Middle frontal gyrus (tissue), 1 donor: ENCODE data around the gene PRKCA.
"Not testable (repeated sequence)": the region's sequence is repeated elsewhere in the genome, so short reads cannot be mapped to it uniquely, and the experiment has no call there.

Experiments
- DNase-seq: peaks from one replicate; pipeline ENCODE4 v3.0.0-alpha.2; 2015; ENCODE audit warnings: low spot score; ENCODE audit errors: extremely low spot score

PRKCA gene

GRCh38 chr17:66706851-66707450, 404.5 kb downstream of the PRKCA start:
- no peak for DNase-seq

DNA sequence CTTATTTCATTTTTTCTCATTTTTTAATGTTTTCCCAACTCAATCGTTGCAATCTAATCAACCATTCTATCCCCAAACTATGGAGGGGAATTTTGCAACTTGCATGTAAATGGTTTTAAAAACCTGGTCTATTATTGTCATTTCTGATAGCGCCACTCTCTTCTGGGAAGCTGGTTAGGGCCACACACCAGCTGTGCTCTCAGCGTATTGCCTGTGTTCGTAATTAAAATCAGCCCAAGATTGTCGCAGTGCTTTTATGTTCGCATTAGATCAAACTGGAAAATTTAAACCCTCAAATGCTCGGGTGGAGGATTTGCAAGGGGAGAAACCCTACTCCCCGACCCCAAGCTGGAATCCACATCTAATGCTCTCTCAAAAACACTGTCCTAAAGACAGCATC, 409.0 kb downstream of the PRKCA start:
- no peak for DNase-seq

DNA sequence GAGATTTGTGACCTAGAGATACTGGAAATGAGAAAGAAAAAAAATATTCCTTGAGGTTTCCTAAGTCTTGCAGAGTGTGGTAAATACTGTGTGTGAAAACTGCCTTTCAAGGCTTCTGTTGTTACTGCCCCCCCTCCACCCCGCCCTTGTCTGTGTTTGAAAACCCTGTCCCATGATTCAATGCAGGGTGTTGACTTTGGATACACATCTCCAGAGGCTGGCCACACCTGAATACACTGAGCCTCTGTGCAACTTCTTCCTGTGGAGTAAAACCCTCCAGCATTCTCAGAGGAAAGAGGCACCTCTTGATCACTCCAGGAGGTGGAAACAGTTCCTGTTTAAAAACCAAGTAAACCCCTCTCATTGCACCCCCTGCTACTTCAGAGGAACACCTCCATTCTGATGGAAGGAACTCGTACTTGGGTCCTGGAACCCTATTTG, 409.5 kb downstream of the PRKCA start:
- no peak for DNase-seq

DNA sequence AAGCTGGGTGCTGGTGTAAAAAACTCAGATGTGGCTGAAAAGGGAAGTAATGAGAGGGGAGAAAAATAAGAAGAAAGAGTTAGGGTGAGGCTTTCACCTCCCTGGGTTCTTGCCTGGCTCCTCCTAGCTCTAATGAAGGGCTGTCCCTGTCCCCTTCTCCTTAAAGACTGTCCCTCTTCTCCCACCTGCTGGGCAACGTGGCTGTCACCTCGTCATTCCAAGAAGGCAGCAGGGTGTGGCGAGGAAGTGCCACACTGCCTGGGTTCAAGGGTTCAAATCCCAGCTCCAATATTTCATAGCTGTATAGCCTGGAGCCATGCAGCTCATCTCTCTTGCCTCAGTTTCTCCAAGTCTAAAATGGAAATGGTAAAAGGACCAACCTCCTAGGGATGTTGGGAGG, 410.0 kb downstream of the PRKCA start:
- DNase-seq, result no peak

GRCh38 chr17:66713021-66713532, 410.7 kb downstream of the PRKCA start:
- not testable (repeated sequence) for DNase-seq

DNA sequence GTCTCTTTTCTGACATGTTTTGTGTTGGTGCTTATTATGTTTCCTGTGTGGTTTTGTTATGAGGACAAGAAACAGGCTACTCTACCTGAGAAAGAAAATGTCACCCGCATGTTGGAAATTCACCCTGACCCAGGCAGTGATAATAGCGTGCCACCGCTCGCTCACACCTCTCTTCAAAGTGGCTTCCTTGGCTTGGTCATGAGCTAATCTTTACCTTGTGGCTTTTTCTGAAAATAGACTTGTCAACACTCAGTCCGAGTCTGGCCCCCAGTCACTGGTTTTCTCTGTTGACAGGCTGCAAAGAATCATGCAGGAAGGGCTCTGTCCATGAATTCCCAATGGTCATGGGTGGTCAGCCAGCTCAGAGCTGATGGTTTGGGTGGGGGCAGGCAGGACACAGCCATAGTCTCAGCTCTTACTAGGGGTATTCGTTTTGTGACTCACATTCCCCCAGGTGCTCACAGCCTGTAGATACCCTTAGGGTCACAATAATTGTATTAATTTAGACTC, 411.2 kb downstream of the PRKCA start:
- no peak for DNase-seq

GRCh38 chr17:66714046-66715023, 411.9 kb downstream of the PRKCA start:
- no peak for DNase-seq

- DNase-seq, result no peak
These were observed 412.8 kb downstream of the PRKCA start for GRCh38 chr17:66715076-66715675.

GRCh38 chr17:66715745-66716156, 413.3 kb downstream of the PRKCA start:
- DNase-seq, result peak; percentile 73

DNA sequence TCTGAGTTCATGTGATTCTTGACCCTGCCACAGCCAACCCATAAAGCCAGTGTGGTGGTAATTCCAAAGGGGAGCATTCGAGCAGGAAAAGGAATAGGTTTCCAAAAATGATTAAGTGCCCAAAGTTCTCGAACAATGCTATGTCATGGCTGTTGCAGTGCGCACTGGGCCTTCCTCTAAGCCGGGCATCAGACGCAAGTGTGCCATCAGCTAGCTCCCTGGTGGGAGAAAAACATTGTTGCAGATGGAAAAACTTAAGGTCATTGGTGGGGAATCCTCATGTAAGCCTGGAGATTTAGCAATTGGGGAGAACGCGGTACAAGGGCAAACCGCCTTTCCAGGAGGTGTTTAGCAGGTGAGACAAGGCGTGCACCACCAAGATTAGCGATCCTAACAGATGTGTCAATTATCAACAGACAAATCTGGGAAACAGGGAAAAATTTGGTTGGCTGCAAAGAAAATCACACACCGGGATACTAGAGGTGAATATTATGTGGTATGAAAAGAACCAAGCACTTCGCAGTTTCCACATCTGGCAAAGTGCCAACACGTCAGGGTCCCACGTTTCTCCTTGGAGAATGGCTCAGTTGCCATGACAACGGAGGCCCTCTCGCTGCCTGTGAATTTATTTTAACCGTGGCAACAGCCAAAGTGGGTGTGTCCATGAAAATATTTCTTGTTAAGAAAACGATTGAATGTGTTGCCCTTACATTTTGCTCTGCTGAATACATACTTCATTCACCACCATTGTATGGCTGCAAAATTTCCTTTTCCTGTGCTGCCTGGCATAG, 414.0 kb downstream of the PRKCA start:
- DNase-seq, result no peak

DNA sequence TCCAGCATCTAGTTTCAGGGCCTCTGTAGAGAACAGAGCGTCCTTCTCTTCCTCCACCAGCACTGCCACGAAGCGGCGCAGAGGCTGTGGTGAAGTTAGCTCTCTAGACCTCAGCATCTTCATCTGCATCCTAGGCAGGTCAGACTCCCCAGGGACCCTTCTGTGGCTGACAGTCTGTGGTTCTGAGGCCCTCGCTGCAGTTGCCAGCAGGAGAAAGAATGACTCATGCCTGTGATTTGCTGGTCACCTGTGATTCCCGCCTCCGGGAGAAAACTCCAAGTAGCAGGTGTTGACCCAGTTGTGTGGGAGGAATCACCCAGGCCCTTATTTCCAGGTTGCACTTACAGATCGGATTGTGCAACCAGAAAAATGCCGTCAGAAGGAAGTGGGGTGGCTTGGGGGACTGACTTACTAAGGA, 415.2 kb downstream of the PRKCA start:
- DNase-seq, result no peak

GRCh38 chr17:66720027-66720426, 417.6 kb downstream of the PRKCA start:
- no peak for DNase-seq

- DNase-seq, result no peak
These were observed 418.2 kb downstream of the PRKCA start for GRCh38 chr17:66720567-66720966.

GRCh38 chr17:66722341-66722740, 419.9 kb downstream of the PRKCA start:
- DNase-seq, result no peak

DNA sequence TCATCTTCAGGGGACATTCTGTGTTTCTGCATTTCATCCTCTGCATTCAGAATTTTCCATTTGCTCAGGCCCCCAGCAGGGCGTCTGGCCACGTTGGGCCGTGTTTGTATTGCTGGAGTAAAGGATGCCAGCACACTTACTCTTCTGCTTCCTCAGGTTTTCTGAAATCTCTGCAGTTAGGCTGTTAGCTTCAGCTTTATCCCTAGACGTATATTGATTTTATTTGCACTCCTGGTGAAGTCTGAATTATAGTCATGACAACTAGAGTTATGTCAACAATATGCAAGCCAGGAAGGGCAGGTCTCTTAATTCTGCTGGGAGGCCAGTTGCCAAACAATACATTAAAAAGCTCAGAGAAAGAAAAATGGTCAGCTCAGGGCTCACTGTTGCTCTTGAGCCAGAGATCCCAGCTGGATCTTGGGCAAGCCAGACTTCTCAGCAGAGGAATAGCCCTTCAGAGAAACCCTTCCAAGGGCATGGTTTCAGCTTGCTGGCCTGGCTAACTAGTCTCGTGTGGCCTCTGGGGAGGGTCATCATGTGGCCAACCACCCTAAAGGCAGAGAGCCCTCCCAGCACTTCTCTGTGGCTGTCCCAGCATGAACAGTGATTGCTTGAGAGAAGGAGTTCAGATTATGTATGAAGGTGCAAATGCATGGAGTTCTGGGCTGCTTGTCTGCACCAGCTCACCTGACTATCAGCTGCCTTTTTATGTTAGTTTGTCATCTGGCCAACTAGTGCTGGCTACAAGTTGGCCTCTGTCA, 422.3 kb downstream of the PRKCA start:
- DNase-seq, result no peak

DNA sequence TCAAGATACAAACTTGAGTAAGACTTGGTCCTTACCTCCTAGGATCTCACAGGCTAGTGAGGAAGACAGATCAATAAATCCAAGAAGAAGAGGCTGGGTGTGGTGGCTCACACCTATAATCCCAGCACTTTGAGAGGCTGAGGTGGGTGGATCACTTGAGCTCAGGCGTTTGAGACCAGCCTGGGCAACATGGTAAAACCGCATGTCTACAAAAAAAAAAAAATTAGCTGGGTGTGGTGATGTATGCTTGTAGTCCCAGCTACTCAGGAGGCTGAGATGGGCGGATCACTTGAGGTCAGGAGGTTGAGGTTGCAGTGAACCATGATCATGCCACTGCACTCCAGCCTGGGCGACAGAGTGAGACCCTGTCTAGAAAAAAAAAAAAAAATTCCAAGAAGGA, 423.0 kb downstream of the PRKCA start:
- not testable (repeated sequence) for DNase-seq

GRCh38 chr17:66725956-66726355, 423.5 kb downstream of the PRKCA start:
- no peak for DNase-seq

DNA sequence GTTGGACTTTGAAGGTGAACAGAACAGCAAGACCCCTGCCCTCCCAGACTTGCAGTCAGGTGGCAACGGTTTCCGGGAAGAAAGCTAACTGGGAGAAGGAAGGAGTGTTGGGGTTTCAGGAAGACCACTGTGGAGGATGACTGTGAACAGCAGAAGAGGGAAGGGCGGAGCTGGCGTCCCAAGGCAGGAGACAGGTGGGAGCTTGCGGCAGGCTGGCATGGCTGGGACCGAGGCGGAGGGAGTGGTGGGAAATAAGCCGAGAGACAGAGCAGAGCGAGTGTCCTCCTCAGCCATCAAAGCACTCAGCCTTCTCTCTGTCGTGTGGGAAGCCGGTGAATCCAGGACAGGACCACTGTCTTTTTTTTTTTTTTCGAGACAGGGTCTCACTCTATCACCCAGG, 424.0 kb downstream of the PRKCA start:
- DNase-seq, result no peak

GRCh38 chr17:66726846-66727245, 424.4 kb downstream of the PRKCA start:
- DNase-seq, result no peak
